ENCODE measurements around the gene ASB7. TPM values are rescaled to one million over a fixed set of nuclear protein-coding genes. Genes with fewer than 3 reads are reported as not detected.

Gene ASB7
- total RNA-seq, 4 donors from 2014 or later = 15.0 to 27.7 (median 22.7) TPM

- TF ChIP-seq POLR2A (IDR thresholded peaks at IDR 0.05) (no peak), CTCF (IDR thresholded peaks at IDR 0.05) (no peak)
- peaks cover 0 to 5% of the 10 kb centered on the region in 2 donors for H3K4me1 ChIP-seq
- H3K36me3 ChIP-seq = no peaks in the 10 kb centered on the region
- intact Hi-C loops (cut with DNase I; ENCODE audit: low total_unique reads) = no loop called here
- no peak overlapping the region for H3K4me3 ChIP-seq
- H3K27ac ChIP-seq = no peak overlapping the region
- H3K27me3 ChIP-seq = no peaks in the 10 kb centered on the region
- no peak for DNase-seq
- H3K9me3 ChIP-seq = no peaks in the 10 kb centered on the region
Observed at GRCh38 chr15:100613208-100613607, 10.8 kb downstream of the ASB7 start.

- Histone ChIP-seq H3K27ac (no peak overlapping the region), H3K4me3 (no peak overlapping the region), H3K4me1 (peaks cover 0 to 5% of the 10 kb centered on the region in 2 donors), H3K27me3 (no peaks in the 10 kb centered on the region), H3K36me3 (no peaks in the 10 kb centered on the region), H3K9me3 (no peaks in the 10 kb centered on the region)
- intact Hi-C loops (cut with DNase I; ENCODE audit: low total_unique reads) = no loop called here
- no peak for DNase-seq
- TF ChIP-seq CTCF (IDR thresholded peaks at IDR 0.05) (no peak), POLR2A (IDR thresholded peaks at IDR 0.05) (no peak)
Observed at GRCh38 chr15:100614336-100614735, 11.9 kb downstream of the ASB7 start.

- Histone ChIP-seq H3K27me3 (no peaks in the 10 kb centered on the region), H3K4me1 (peaks cover 0 to 5% of the 10 kb centered on the region in 2 donors), H3K9me3 (no peaks in the 10 kb centered on the region), H3K36me3 (no peaks in the 10 kb centered on the region), H3K27ac (no peak overlapping the region), H3K4me3 (no peak overlapping the region)
- no peak for TF ChIP-seq POLR2A (IDR thresholded peaks at IDR 0.05)
- no peak for TF ChIP-seq CTCF (IDR thresholded peaks at IDR 0.05)
- intact Hi-C loops (cut with DNase I; ENCODE audit: low total_unique reads) = no loop called here
- no peak for DNase-seq
Observed at GRCh38 chr15:100614918-100615317, 12.5 kb downstream of the ASB7 start.

GRCh38 chr15:100615801-100616200 is 13.4 kb downstream of the ASB7 start:
- Histone ChIP-seq H3K9me3 (no peaks in the 10 kb centered on the region), H3K27me3 (no peaks in the 10 kb centered on the region), H3K4me3 (no peak overlapping the region), H3K4me1 (peaks cover 0 to 5% of the 10 kb centered on the region in 2 donors), H3K27ac (no peak overlapping the region), H3K36me3 (no peaks in the 10 kb centered on the region)
- TF ChIP-seq POLR2A (IDR thresholded peaks at IDR 0.05) = no peak
- intact Hi-C loops (cut with DNase I; ENCODE audit: low total_unique reads) = no loop called here
- no peak for DNase-seq

GRCh38 chr15:100616700-100617099 is 14.3 kb downstream of the ASB7 start:
- H3K36me3 ChIP-seq = no peaks in the 10 kb centered on the region
- no peaks in the 10 kb centered on the region for H3K9me3 ChIP-seq

More at GRCh38 chr15:100616700-100617099, 14.3 kb downstream of the ASB7 start:
- intact Hi-C loops (cut with DNase I; ENCODE audit: low total_unique reads) = no loop called here
- no peaks in the 10 kb centered on the region for H3K27me3 ChIP-seq
- TF ChIP-seq POLR2A (IDR thresholded peaks at IDR 0.05) (no peak), CTCF (IDR thresholded peaks at IDR 0.05) (no peak)
- no peak overlapping the region for H3K4me3 ChIP-seq
- H3K27ac ChIP-seq = no peak overlapping the region
- no peak for DNase-seq
- peaks cover 0 to 5% of the 10 kb centered on the region in 2 donors for H3K4me1 ChIP-seq
